ENCODE data around the gene AIPL1.

DNA sequence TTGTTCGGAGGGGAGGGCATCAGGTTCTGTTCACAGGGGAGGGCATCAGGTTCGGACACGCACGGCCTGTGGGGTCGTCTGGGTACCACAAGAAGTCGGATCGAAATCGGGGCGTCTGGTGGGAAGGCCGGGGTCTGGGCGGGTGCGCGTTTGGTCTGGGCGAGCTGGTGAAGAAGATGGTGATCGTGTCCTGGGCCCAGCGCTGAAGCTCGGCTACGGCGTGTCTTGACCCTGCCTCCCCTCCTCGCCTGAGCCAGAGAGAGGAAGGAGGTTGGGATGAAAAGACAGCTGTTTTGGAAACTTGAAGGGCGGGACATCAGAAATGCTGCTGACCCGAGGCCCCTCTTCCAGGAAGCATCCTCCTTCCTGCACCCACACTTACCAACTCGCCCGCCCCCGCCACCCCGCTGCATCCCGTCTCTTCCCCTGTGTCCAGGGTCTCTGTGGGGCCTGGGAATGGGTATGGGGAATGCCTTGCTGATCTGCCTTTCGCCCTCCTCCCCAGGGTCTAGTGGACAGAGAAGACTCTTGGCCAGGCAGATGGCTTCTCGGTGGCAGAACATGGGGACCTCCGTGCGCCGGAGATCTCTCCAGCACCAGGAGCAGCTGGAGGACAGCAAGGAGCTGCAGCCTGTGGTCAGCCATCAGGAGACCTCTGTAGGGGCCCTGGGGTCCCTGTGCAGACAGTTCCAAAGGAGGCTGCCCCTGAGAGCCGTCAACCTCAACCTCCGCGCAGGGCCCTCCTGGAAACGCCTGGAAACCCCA, 9.8 kb upstream of the AIPL1 start:
- TF ChIP-seq, protein P1, sequence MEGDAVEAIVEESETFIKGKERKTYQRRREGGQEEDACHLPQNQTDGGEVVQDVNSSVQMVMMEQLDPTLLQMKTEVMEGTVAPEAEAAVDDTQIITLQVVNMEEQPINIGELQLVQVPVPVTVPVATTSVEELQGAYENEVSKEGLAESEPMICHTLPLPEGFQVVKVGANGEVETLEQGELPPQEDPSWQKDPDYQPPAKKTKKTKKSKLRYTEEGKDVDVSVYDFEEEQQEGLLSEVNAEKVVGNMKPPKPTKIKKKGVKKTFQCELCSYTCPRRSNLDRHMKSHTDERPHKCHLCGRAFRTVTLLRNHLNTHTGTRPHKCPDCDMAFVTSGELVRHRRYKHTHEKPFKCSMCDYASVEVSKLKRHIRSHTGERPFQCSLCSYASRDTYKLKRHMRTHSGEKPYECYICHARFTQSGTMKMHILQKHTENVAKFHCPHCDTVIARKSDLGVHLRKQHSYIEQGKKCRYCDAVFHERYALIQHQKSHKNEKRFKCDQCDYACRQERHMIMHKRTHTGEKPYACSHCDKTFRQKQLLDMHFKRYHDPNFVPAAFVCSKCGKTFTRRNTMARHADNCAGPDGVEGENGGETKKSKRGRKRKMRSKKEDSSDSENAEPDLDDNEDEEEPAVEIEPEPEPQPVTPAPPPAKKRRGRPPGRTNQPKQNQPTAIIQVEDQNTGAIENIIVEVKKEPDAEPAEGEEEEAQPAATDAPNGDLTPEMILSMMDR (IDR thresholded peaks at IDR 0.05; ENCODE audit: extremely low read depth in 1 of 2, insufficient read depth in 1 of 2, low read depth in 1 of 2, low read length in 2 of 2), result no peak
- TF ChIP-seq, protein P2, sequence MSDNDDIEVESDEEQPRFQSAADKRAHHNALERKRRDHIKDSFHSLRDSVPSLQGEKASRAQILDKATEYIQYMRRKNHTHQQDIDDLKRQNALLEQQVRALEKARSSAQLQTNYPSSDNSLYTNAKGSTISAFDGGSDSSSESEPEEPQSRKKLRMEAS (IDR thresholded peaks at IDR 0.05; ENCODE audit: insufficient read depth, insufficient read length), result no peak
- TF ChIP-seq POLR2A (IDR thresholded peaks at IDR 0.05; ENCODE audit: low read depth, low read length) (no peak), FOS (IDR thresholded peaks at IDR 0.05; ENCODE audit: borderline replicate concordance, insufficient read depth, low read length) (no peak), POLR2AphosphoS5 (IDR thresholded peaks at IDR 0.05; ENCODE audit: insufficient read depth, low read depth, low read length) (no peak), EZH2 (IDR thresholded peaks at IDR 0.05; ENCODE audit: borderline replicate concordance, low read depth, low read length, severe bottlenecking) (no peak), MYC (IDR thresholded peaks at IDR 0.05; ENCODE audit: low read depth, low read length) (no peak), GATA2 (IDR thresholded peaks at IDR 0.05; ENCODE audit: insufficient read depth, insufficient read length, low read depth, low read length) (no peak), JUN (IDR thresholded peaks at IDR 0.05; ENCODE audit: borderline replicate concordance, insufficient read depth, insufficient read length, low read depth) (no peak)

All from endothelial cell of umbilical vein (primary cell).